D341Med (cell line): ENCODE measurements around the gene FAM118B.
"Not testable (repeated sequence)": the region's sequence is repeated elsewhere in the genome, so short reads cannot be mapped to it uniquely, and the experiment has no call there.

Experiments
- DNase-seq: peaks from one replicate; pipeline ENCODE4 v3.0.0; 2012; ENCODE audit warnings: low spot score

FAM118B gene

DNA sequence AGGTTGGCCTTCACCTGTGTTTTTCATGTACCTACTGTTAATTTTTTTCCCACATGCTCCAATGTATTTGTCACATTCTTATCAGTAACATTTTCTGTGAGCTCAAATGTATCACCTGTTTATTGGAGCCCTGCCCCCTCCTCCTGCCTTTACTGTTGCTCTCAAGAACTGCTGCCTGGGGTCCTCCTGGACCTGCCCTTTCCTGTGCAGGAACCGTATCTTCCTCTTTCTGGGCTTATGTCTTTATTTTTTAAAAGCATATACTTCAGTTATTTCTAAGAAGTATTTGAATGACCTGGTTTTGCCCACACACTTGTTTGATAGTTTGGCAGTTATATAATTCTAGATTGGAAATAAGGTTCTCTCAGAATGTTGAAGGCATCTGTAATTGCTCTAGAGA, 5.9 kb downstream of the FAM118B start:
- DNase-seq: no peak

- DNase-seq: no peak
These were observed 8.0 kb downstream of the FAM118B start for GRCh38 chr11:126219547-126219946.

GRCh38 chr11:126224647-126225294, 13.2 kb downstream of the FAM118B start:
- no peak for DNase-seq

GRCh38 chr11:126225295-126225665, 13.7 kb downstream of the FAM118B start:
- no peak for DNase-seq

GRCh38 chr11:126226334-126227084, 14.9 kb downstream of the FAM118B start:
- no peak for DNase-seq

DNA sequence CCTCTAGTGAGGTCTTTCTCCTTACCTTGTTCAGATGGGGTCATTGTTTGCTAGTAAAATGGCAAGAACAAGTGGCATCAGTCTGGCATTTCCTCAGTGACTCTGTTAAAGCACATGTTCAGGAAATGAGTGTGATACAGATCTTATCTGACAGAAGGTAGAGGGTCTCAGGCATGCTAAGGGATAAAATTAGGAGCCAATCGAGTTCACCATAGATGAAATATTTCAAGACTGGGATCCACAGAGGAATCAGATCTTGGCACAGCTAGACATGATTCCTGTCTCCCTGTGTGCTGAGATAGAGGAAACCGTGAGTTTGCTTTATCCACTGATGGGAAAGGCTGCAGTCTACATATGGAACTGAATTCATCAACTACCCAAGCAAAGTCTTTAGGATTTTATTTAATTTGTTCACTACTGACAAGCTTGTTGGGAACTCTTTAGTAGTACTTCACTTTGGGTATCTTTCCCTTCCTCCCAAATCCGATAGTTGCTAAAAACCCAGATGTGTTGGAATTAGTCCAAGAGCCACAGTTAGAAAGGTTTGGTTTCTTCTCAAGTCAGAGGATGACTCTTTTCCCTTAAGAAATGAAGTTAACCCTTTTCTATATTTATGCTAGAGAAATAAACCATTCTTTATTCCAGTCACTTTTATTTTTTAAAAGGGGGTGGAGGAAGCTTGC, 18.4 kb downstream of the FAM118B start:
- no peak for DNase-seq

GRCh38 chr11:126231725-126232459, 20.3 kb downstream of the FAM118B start:
- peak; percentile 26 for DNase-seq

DNA sequence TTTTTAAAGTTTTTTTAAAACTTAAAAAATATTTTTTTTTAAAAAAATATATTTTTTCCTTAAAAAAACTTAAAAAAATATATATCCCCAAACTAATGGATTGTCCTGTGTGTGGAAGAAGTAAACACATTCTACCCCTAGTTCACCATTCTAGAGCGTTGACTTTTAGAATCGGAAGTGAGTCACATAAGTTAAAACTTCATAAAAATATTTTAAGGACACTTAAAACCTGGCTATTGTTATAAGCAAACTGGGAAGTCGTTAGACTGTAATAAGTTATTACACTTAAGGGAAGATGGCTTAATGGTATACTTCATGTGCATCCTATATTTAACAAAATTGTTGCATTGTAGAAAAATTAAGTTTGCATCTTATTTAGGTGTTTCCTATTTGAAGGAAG, 21.1 kb downstream of the FAM118B start:
- DNase-seq: no peak

DNA sequence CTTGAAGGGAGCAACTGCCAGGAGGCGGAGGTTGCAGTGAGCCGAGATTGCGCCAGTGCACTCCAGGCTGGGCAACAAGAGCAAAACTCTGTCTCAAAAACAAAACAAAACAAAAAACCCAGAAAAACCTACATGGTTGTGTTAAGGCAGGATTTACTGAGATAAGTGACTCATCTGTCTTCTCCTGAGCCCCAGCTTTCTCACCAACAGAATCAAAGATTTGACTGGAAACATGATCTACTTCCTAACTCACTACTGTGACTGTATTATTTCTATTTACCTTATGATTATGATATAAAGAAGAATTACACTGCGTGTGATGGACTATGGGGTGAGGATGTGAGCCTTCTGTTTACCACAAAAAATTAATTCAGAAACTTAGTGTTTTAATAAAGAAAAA, 21.8 kb downstream of the FAM118B start:
- no peak for DNase-seq

- no peak for DNase-seq
These were observed 35.1 kb downstream of the FAM118B start for GRCh38 chr11:126246636-126247035.

- DNase-seq: no peak
These were observed 41.7 kb downstream of the FAM118B start for GRCh38 chr11:126253265-126253664.

DNA sequence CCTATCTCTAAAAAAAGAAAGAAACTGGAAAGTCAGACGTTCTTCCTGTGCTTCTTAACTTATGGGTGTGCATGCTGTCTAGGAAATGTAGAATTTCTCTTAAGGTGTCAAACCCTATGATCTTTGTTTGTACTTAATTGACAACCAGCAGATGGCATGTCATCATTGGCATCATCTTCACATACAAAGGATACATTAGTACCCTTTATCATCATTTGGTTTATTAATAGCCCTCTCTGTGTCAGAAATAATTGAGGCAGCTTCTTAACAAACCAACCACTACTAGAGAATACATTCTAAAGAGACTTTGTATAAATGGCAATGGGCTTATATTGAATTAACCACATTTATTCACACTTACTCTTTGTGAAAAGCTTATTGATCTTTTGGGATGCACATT, 43.2 kb downstream of the FAM118B start:
- DNase-seq: no peak

- DNase-seq: not testable (repeated sequence)
These were observed 43.9 kb downstream of the FAM118B start for GRCh38 chr11:126255507-126255906.

DNA sequence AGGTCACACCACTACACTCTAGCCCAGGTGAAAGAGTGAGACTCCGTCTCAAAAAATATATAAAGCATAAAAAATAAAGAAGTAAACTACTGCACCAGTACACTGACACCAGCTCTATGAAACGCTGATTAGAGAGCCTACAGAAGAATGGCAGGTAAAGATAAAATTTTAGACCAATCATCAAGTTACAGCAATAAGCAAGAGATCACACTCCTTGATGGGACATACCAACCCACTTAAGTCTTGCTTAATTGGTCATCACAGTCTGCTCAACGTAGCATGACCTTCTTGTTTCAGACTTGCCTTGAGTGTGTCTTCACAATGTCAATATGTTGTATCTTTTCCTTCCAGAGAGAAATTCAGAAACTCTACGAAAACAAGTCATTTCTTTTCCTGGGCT, 44.6 kb downstream of the FAM118B start:
- DNase-seq: no peak

GRCh38 chr11:126257144-126257543, 45.6 kb downstream of the FAM118B start:
- no peak for DNase-seq

DNA sequence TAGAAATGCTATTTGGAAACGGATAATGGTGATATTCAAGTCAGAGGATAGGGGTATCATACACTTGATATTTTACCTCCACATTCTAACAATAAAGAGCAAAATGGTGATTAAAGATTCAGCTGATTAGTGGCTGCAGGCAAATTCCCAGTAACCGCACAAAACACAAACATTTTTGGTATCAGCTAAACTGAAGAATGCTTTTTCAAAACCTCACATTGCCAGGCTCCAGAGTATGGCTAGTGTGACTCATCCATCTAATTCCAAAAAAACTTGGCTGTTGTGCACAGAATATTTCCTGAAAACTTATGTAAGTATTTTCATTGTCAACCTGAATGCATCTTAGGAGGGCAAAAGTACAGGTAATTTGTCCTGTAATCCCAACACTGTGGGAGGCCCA, 46.2 kb downstream of the FAM118B start:
- DNase-seq: no peak

GRCh38 chr11:126262216-126262615, 50.6 kb downstream of the FAM118B start:
- DNase-seq: no peak

DNA sequence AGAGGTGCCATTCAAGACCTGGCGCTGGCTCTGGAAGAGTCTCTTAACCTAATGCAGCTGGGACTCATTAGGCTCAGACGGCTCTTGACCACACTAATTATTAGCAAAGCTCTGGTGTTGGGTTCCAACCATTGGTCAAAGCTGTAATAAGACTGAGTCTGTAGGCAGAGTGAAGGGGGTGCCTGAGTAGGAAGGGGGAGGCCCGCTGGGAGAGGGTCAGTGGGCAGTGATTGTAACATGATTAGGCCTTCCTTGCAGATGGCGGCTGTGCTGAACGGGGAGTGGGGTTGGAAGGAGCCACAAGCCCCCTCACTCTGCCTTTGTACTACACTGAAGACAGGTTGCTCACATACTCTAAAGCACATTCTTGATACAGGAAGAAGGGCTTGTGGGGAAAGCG, 51.9 kb downstream of the FAM118B start:
- no peak for DNase-seq

GRCh38 chr11:126265811-126266210, 54.2 kb downstream of the FAM118B start:
- no peak for DNase-seq

- no peak for DNase-seq
These were observed 56.1 kb downstream of the FAM118B start for GRCh38 chr11:126267650-126268049.

DNA sequence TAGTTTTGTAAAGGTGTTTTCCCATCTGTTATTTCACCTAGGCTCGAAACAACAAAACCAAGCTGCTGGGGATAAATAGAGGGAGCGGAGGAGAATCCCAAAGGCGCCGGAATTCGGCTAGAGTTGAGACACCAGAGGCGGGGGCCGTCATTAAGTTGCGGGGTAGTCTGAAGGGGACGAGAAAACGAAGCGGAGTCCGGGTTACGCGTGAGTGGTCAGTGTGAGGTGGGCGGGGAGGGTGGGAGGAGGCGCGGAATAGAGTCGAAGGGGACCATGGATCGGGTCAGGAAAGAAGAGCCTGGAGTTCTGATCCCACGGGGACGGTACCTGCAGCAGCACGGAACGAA, 56.8 kb downstream of the FAM118B start:
- DNase-seq: no peak

DNA sequence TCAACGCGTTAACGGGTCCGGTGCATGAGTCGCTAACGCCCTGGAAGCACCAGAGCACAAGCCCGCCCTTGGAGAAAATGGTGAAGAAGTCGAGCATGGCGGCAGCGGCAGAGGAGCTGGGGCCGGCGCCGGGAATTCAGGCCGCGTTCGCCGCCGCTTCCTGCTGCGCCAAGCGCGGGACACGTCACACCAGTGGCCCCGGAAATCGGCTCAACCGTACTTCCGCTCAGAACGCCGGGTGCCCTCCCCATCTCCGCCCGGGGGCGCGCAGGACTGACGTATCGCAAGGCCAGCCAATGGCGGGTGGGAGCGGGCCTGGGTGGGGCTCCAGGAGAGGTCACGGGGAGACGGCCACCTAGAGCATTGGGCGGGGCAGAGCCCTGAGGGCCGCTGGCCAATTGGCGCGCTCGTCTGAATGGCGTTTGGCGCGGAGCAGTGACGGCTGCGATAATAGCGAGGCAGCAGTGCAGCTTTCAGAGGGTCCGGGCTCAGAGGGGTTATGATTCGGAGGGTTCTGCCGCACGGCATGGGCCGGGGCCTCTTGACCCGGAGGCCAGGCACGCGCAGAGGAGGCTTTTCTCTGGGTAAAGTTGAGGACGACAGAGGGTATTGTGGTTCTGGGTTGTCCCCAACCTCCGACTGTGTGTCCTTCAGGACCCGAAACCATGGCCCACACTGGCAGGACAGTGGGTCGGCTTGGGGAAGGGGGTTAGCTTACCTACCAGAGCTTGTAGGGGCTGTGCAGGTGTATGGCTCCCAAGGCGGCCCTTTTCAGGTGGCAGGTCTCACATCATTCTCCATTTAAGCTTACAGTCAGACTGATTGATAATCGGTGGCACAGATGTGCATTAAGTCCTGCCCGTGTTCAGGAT, 57.4 kb downstream of the FAM118B start, which contains the start of the genes FOXRED1 and SRPRA:
Gene FOXRED1, plus strand, starts transcription at position 447 of the 872 bp plus-strand sequence. Its CDS starts 53 bp downstream, at position 500.
Gene SRPRA, minus strand, starts transcription at position 188 of the 872 bp plus-strand sequence. Its CDS starts 91 bp downstream, at position 97.
- peak; percentile 100 for DNase-seq
